Natural killer cell (primary cell): Measurements from ENCODE around the gene PARD6G. TPM values are rescaled to one million over a fixed set of nuclear protein-coding genes. Genes with fewer than 3 reads are reported as not detected.

Experiments
- ATAC-seq, 3 donors: fragments of 150-1000 bp in 2 of 3; fragments of 200-7000 bp in 1 of 3; cut with Tn5 transposase; 1 replicate in 1 of 3; 2 replicates in 2 of 3; pipeline ENCODE4 v1.10.0; 2021; ENCODE audit warnings: mild to moderate bottlenecking in 2 of 3, moderate library complexity in 2 of 3
- DNase-seq, 2 donors: peaks; one replicate each; pipeline versions ENCODE4 v3.0.0 to v3.0.0-alpha.2; 2013 to 2021; ENCODE audit warnings: mixed read lengths in 1 of 2
- H3K27ac ChIP-seq: one replicate; pipeline ENCODE4 v1.5.1; 2013; ENCODE audit warnings: mild to moderate bottlenecking, low read length
- H3K27me3 ChIP-seq: one replicate; pipeline ENCODE4 v1.6.1; 2013; ENCODE audit warnings: low read length; ENCODE audit not compliant: control insufficient read depth, insufficient read depth
- H3K36me3 ChIP-seq: one replicate; pipeline ENCODE4 v1.6.1; 2013; ENCODE audit warnings: low read length; ENCODE audit not compliant: control insufficient read depth, insufficient read depth
- H3K4me1 ChIP-seq: one replicate; pipeline ENCODE4 v1.6.1; 2013; ENCODE audit warnings: low read length; ENCODE audit not compliant: control insufficient read depth, insufficient read depth
- H3K4me3 ChIP-seq: one replicate; pipeline ENCODE4 v1.5.1; 2013; ENCODE audit warnings: low read length
- H3K9me3 ChIP-seq: one replicate; pipeline ENCODE4 v1.6.1; 2013; ENCODE audit warnings: low read length; ENCODE audit not compliant: control insufficient read depth, insufficient read depth
- H3K27ac Mint-ChIP-seq, 2 donors: one replicate each; pipeline ENCODE4 v1.8.0; 2022; ENCODE audit warnings: mild to moderate bottlenecking in 2 of 2, mixed read lengths in 2 of 2, moderate library complexity in 1 of 2
- H3K27me3 Mint-ChIP-seq, 2 donors: one replicate each; pipeline ENCODE4 v1.8.0; 2022; ENCODE audit warnings: low read depth in 2 of 2, mixed read lengths in 2 of 2
- H3K36me3 Mint-ChIP-seq: one replicate; pipeline ENCODE4 v1.8.0; 2022; ENCODE audit warnings: mixed read lengths
- H3K4me1 Mint-ChIP-seq, 2 donors: one replicate each; pipeline ENCODE4 v1.8.0; 2022; ENCODE audit warnings: mixed read lengths in 2 of 2
- H3K4me3 Mint-ChIP-seq: one replicate; pipeline ENCODE4 v1.8.0; 2022; ENCODE audit warnings: mild to moderate bottlenecking, moderate library complexity, mixed read lengths
- H3K9me3 Mint-ChIP-seq, 2 donors: one replicate each; pipeline ENCODE4 v1.8.0; 2022; ENCODE audit warnings: mixed read lengths in 2 of 2
- WGBS: methylation state at CpG from one replicate; pipeline ENCODE4 v1.1.7; 2013; ENCODE audit warnings: missing lambda C conversion rate; ENCODE audit not compliant: insufficient coverage; 5-methylcytosine and 5-hydroxymethylcytosine counted together
- intact Hi-C: fragments of 100-400 bp; cut with micrococcal nuclease; formaldehyde crosslinking; loops from one replicate; pipeline ENCODE4 v1.14.2; 2022
- total RNA-seq, 4 donors: library from RNA; stranded (reverse); fragments of 120-200 nt in 1 of 4; gene quantifications; one replicate each; pipeline versions ENCODE4 v1.2.3 to v1.2.4, GENCODE V29; 2013 to 2022
- TF ChIP-seq, protein P1 (sequence below): fragments of 200-600 bp; IDR thresholded peaks from one replicate; pipeline ENCODE4 v1.8.0; 2022; ENCODE audit warnings: antibody characterized with exemption

PARD6G gene
- total RNA-seq, 3 donors from 2014 or later (not counting 1 experiment from before 2014, with no cell fraction given) = not detected

GRCh38 chr18:80203249-80203648, 44.1 kb downstream of the PARD6G start:
- Histone ChIP-seq H3K27me3 (no peaks in the 10 kb centered on the region), H3K4me1 (no peaks in the 10 kb centered on the region), H3K27ac (no peak overlapping the region), H3K4me3 (no peak overlapping the region), H3K36me3 (no peaks in the 10 kb centered on the region), H3K9me3 (no peaks in the 10 kb centered on the region)
- intact Hi-C loops = no loop called here
- DNase-seq = no peak
- peaks cover 0 to 6% of the 10 kb centered on the region in 2 donors for H3K27me3 Mint-ChIP-seq
- H3K27ac Mint-ChIP-seq = no peak overlapping the region
- TF ChIP-seq, protein P1, sequence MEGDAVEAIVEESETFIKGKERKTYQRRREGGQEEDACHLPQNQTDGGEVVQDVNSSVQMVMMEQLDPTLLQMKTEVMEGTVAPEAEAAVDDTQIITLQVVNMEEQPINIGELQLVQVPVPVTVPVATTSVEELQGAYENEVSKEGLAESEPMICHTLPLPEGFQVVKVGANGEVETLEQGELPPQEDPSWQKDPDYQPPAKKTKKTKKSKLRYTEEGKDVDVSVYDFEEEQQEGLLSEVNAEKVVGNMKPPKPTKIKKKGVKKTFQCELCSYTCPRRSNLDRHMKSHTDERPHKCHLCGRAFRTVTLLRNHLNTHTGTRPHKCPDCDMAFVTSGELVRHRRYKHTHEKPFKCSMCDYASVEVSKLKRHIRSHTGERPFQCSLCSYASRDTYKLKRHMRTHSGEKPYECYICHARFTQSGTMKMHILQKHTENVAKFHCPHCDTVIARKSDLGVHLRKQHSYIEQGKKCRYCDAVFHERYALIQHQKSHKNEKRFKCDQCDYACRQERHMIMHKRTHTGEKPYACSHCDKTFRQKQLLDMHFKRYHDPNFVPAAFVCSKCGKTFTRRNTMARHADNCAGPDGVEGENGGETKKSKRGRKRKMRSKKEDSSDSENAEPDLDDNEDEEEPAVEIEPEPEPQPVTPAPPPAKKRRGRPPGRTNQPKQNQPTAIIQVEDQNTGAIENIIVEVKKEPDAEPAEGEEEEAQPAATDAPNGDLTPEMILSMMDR = no peak
- no peak for ATAC-seq
- no peaks in the 10 kb centered on the region for H3K4me1 Mint-ChIP-seq
- H3K9me3 Mint-ChIP-seq = no peaks in the 10 kb centered on the region
- no peak overlapping the region for H3K4me3 Mint-ChIP-seq
- H3K36me3 Mint-ChIP-seq = no peaks in the 10 kb centered on the region
- WGBS = 73% methylated on average over 6 of the region's 6 CpGs

- no peak overlapping the region for H3K27ac ChIP-seq
- Mint-ChIP-seq H3K9me3 (no peaks in the 10 kb centered on the region), H3K27ac (no peak overlapping the region), H3K4me3 (no peak overlapping the region), H3K4me1 (no peaks in the 10 kb centered on the region), H3K36me3 (no peaks in the 10 kb centered on the region), H3K27me3 (peaks cover 1 to 6% of the 10 kb centered on the region in 2 donors)
- no peaks in the 10 kb centered on the region for H3K36me3 ChIP-seq
- no peak overlapping the region for H3K4me3 ChIP-seq
- intact Hi-C loops = no loop called here
- TF ChIP-seq, protein P1 = no peak
- no peaks in the 10 kb centered on the region for H3K4me1 ChIP-seq
- no peaks in the 10 kb centered on the region for H3K9me3 ChIP-seq
- WGBS = 71% methylated on average over 10 of the region's 12 CpGs
- no peaks in the 10 kb centered on the region for H3K27me3 ChIP-seq
- no peak for DNase-seq
- no peak for ATAC-seq
Observed at GRCh38 chr18:80202264-80202998, 44.9 kb downstream of the PARD6G start.

GRCh38 chr18:80201739-80202138, 45.6 kb downstream of the PARD6G start:
- Mint-ChIP-seq H3K27me3 (peaks cover 7 to 8% of the 10 kb centered on the region in 2 donors), H3K4me3 (no peak overlapping the region), H3K4me1 (no peaks in the 10 kb centered on the region), H3K27ac (no peak overlapping the region), H3K36me3 (no peaks in the 10 kb centered on the region), H3K9me3 (no peaks in the 10 kb centered on the region)
- Histone ChIP-seq H3K36me3 (no peaks in the 10 kb centered on the region), H3K4me3 (no peak overlapping the region), H3K27ac (no peak overlapping the region), H3K9me3 (no peaks in the 10 kb centered on the region), H3K4me1 (no peaks in the 10 kb centered on the region), H3K27me3 (no peaks in the 10 kb centered on the region)
- TF ChIP-seq, protein P1 = no peak
- intact Hi-C loops = no loop called here
- 81% methylated on average over 9 of the region's 9 CpGs for WGBS
- no peak for DNase-seq
- ATAC-seq = no peak
